GM15510 (cell line): ENCODE measurements around the gene PRDM16.

Experiments used
- POLR2A ChIP-seq: IDR thresholded peaks from 3 replicates; pipeline ENCODE4 v1.6.1; 2011; ENCODE audit warnings: borderline replicate concordance; ENCODE audit not compliant: insufficient read length; ENCODE audit errors: extremely low read depth

The PRDM16 gene

GRCh38 chr1:3089490-3089889, 20.5 kb downstream of the PRDM16 start:
- no peak for TF ChIP-seq POLR2A

GRCh38 chr1:3091334-3091733, 22.3 kb downstream of the PRDM16 start:
- no peak for TF ChIP-seq POLR2A

GRCh38 chr1:3092530-3092929, 23.5 kb downstream of the PRDM16 start:
- TF ChIP-seq POLR2A: no peak

GRCh38 chr1:3093898-3094626, 25.1 kb downstream of the PRDM16 start:
- TF ChIP-seq POLR2A: no peak

GRCh38 chr1:3094863-3095780, 26.1 kb downstream of the PRDM16 start:
- TF ChIP-seq POLR2A: no peak

- no peak for TF ChIP-seq POLR2A
Observed at GRCh38 chr1:3096345-3096744, 27.3 kb downstream of the PRDM16 start.

- no peak for TF ChIP-seq POLR2A
Observed at GRCh38 chr1:3097231-3097630, 28.2 kb downstream of the PRDM16 start.

- no peak for TF ChIP-seq POLR2A
Observed at GRCh38 chr1:3097861-3098260, 28.9 kb downstream of the PRDM16 start.

GRCh38 chr1:3099861-3100260, 30.9 kb downstream of the PRDM16 start:
- no peak for TF ChIP-seq POLR2A

- TF ChIP-seq POLR2A: no peak
Observed at GRCh38 chr1:3101124-3101939, 32.3 kb downstream of the PRDM16 start.

GRCh38 chr1:3102641-3103040, 33.6 kb downstream of the PRDM16 start:
- TF ChIP-seq POLR2A: no peak

GRCh38 chr1:3103967-3104677, 35.1 kb downstream of the PRDM16 start:
- TF ChIP-seq POLR2A: no peak

- TF ChIP-seq POLR2A: no peak
Observed at GRCh38 chr1:3105167-3105863, 36.3 kb downstream of the PRDM16 start.

GRCh38 chr1:3106216-3106615, 37.2 kb downstream of the PRDM16 start:
- TF ChIP-seq POLR2A: no peak

GRCh38 chr1:3107201-3107600, 38.2 kb downstream of the PRDM16 start:
- TF ChIP-seq POLR2A: no peak

- no peak for TF ChIP-seq POLR2A
Observed at GRCh38 chr1:3109355-3109754, 40.4 kb downstream of the PRDM16 start.
